ENCODE measurements around the gene KDM6B.

DNA sequence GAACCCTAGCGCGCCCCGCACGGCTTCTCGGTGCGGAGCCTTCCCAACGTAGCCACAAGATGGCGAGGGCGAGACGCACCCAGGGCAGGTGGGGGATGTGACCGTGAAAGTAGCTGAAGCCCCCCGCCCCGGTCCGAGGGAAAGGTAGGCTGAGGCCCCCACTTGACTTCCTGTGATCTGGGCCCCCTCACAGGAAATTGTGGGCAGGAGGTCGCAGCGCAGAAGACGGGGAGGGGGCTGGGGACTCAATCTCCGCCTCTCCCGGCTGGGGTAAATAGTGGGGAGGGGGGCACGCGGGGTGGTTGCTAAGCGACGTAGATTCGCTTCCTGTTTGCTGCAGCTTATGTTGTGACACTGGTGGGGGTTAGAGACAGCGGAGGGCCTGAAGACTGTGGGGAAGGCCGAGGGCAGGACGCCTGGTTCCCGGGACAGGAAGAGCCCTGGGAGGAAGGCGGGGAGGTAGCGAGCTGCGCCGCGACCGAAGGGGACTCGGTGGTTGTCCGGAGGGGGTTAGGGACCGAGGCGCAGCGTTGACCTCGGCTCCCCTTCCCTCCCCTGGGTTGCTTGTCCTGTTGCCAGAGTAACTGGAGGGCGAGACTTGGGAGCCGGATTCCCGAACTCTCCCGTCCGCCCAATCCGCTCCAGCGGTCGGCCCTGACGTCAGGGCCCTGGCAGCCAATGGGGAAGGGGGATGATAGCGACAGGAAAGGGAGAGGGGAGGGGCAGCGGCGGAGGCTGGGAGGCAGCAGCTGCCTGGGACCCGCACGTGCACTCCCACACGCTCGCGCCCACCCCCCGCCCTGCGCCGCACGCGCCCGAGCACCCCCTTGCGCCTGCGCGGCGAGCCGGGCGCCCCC lies 1.2 kb downstream of the KDM6B start:
- TF ChIP-seq GATA2 (IDR thresholded peaks at IDR 0.05; ENCODE audit: low read depth, low read length), result no peak
- TF ChIP-seq GATA3 (IDR thresholded peaks at IDR 0.05; ENCODE audit: low read depth, low read length), result no peak
